CD4-positive, alpha-beta T cell treated with Interleukin-6 at 100 ng/mL for 8 hours (primary cell): ENCODE results near the gene EN2.
"Not testable (repeated sequence)": the region's sequence is repeated elsewhere in the genome, so short reads cannot be mapped to it uniquely, and the experiment has no call there.

Experiments used
- DNase-seq: peaks from one replicate; pipeline ENCODE4 v3.0.0-alpha.2; 2020; ENCODE audit warnings: mixed read lengths, low spot score

The EN2 gene

DNA sequence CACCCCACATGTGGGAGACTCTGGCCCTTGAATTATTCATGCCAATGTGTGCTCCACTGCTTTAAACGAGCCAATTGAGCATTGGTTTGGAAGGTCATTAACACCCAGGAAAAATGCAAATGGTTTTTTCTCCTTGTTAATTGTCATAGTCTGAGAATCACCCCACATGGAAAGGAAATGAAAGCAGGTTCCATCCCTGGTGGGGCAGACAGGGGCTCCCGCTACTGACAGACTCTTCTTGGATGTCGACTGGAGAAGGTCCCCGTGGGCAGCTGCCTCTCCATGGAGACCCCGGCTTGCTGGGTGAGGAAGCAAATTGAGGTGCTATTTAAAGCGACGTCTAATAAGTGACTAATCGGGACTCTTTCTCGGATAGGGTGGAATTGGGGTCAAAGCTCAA lies 32.0 kb upstream of the EN2 start:
- DNase-seq: no peak

DNA sequence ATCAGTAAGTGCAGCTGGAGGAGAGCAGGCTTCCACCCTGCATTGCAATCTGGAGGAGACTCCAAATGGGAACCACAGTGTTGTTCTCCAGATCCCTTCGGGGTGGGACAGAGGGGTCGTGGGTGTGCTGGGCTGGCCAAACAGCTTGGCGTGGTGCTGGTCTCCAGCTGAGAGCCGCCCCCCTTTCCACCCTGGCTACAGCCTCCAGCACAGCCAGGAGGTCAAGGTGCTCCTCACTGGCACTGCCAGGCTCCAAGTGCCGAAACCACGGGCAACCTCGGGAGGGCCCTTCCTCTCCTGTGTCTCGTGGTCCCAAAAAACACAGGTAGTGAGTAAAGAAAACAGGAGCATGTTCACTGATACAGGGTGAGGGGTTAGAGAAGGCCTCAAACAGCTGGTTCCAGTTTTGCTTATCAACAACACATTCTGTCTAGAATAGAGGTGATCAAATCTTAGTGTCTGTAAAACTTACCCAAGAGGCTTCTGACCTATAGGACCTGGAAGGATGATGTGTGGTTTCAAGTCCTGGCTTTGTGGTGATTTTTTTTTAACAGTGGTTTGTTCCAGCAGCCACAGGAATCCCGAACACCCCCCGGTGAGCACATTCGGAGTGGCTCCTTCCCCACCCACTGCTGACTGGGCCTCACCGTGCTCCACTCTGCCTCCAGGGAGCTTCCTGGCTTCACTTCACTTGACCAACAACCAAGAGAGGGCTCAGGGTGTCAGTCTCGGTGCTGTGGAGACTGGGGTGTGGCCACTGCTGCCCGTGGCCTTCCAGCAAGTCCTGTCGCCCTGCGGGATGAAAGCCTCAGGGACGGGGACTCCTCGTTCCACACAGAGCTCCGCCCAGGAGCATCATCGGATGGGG lies 31.2 kb upstream of the EN2 start:
- DNase-seq: no peak

DNA sequence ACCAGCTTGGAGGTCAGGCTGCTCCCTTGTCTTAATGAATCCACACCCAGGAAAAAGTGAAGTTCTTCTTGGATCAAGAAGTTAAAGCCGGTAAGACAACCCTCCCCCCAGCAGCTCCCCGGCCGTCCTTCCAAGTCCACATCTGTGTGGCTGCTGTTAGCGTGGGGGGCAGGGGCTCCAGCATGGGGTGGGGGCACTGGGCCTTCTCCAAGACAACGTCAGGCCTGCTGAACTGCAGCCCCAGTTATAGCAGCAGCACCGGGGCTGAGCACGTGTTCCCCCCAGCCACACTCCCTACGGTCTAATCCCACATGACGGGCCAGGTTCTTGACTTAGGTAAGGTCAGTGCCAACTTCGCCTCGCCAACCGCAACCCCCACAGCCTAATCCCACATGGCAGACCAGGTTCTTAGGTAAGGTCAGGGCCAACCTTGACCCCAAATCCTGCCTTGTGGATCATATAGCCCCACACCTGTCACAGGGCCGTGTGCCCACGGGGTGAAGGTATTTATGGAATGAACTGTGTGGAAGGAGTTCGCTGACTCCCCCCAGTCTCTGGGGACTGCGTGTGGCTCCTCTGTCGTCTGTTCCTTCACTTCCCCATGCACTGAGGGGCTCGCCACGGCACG lies 30.4 kb upstream of the EN2 start:
- no peak for DNase-seq

DNA sequence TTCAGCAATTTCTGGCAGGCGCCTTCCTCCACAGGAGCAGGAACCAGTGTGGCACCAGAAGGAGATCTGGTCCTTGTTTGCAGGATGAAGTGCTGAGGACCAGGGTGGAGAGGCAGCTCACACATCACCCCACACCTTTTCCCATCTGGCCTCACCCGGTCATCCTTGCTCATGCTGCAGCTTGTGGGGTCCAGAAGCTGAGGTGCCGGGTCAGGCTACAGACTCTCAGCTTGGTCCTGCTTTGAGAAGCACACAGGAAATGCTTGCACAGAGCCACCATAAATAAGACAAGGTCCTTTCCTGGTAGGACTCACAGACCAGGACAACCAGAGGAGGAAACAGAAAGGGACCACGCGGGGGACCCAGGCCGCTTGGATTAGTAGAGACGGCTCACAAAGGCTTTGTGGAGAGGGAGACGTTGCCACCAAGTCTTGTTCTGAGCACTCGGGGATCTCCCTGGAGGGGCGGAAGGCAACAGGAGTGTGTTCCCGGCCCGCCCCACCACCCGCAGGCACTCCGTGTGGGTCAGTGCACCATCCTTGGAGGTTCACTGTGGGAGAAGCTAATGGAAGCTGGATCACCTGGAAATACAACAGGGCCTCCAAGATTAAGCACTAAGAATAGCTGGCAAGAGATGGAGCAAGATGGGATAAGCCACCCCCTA lies 29.6 kb upstream of the EN2 start:
- DNase-seq: no peak

DNA sequence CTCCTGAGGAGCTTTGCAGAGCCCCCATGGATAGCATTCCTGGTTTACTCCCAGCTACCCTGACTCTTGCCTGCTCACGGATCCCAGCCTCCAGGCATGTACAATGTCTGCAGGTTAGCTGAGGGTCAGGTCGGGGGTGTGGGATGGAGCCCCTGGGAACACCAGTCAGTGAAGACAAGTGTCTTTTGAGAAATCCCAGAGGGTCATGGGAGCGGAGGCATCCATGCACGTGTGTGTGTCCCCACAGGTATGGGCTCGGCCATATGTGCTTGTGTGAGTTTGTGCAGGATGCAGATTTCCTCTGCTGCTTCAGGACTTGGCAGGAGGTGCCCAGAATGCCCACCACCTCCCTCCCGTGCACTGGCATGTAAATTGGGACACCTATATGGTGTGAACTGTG lies 28.3 kb upstream of the EN2 start:
- no peak for DNase-seq

DNA sequence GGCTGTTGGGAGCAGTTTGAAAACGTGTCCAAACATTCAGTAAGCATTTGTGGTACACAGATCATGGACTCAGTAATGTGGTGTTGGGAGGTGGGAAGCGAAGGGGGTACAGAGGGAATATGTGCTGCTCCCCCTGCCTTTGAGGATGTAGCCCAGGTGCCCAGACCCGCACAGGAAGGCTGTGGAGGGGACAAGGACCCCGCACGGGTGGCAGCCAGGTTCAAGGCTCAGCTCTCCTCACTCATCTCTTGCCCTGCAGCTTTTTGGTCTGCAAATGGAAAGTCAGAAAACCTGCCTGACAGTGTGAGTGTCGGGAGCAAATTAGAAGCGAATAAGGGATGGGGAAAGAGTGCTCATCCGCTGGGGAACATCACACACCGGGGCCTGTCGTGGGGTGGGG lies 27.3 kb upstream of the EN2 start:
- no peak for DNase-seq

DNA sequence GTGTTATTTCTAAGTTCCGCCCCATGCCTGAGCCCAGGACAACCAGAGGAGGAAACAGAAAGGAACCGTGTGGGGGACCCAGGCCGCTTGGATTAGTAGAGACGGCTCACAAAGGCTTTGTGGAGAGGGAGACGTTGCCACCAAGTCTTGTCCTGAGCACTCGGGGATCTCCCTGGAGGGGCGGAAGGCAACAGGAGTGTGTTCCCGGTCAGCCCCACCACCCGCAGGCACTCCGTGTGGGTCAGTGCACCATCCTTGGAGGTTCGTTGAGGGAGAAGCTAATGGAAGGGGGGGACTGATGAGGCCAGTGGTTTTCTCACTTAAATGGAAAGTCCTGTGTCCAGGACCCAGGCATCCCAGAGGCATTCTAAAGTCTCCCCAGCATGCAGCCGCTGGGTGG lies 26.7 kb upstream of the EN2 start:
- DNase-seq: no peak

DNA sequence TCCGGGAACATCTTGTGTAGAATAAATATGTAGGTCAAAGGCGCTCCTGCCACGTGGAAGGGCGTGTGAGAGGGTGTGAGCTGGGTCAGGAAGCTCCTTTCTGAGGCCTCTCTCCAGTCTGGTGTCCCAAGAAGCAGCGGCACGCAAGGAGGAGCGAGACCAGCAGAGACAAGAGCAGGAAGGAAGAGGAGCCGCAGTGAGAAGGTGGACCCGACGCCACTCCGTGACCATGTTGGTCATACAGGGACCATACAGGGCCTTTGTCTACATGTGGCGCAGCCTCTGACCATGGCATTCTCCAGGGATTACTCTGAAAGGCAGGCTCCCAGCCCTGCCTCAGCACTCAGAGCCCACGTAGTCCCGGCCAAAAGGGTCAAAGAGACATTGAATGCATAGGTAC lies 26.2 kb upstream of the EN2 start:
- no peak for DNase-seq

DNA sequence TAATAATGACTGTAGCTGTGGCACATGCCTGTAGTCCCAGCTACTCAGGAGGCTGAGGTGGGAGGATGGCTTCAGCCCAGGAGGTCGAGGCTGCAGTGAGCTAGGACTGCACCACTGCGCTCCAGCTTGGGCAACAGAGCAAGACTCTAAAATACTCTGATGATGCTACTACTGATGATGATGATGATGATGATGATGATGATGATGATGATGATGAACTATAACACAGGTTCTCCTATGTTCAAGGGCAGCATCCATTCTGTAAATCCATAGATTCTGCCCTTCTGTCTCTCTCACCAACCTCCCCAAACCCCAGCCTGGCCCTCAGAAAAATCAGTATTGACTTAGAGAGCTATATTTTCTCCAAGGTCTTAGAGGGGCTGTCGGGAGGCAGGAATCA lies 22.8 kb upstream of the EN2 start:
- no peak for DNase-seq

DNA sequence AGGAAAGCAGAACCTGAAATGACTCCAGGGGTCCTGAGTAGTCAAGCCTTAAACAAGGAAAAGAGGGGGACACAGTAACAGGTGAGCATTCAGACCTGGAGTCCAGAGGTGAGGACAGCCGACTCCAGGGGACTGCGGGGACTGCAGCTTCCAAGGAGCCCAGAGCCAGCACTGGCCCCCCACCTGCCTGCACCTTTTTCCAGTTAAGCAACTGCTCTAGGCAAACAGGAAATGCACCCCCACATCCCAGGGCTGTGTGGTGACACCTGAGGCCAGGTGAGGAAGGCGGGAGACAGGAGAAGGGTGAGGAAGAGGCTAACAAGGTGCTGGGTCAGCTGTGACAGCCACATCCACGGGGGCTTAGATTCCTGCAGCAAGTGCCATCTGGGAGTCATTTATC lies 20.1 kb upstream of the EN2 start:
- DNase-seq: no peak

DNA sequence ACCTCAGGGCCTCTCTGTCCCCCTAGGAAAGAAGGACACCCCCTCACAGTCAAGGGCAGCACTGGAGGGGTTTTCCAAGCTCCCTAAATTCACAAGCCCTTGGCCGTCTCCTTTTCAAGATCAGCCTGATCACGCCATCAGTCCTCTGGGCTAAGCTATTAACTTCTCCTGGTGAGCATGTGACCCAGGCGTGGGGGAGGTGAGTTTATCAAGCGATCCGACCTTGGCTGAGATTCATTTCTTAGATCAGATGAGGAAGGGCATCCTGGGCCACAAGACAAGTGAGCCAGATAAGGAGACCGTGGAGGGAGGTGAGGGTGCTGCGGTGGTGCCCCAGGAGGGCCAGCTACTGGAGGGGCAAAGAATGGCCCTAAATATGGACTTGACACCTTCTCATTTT lies 19.2 kb upstream of the EN2 start:
- no peak for DNase-seq

DNA sequence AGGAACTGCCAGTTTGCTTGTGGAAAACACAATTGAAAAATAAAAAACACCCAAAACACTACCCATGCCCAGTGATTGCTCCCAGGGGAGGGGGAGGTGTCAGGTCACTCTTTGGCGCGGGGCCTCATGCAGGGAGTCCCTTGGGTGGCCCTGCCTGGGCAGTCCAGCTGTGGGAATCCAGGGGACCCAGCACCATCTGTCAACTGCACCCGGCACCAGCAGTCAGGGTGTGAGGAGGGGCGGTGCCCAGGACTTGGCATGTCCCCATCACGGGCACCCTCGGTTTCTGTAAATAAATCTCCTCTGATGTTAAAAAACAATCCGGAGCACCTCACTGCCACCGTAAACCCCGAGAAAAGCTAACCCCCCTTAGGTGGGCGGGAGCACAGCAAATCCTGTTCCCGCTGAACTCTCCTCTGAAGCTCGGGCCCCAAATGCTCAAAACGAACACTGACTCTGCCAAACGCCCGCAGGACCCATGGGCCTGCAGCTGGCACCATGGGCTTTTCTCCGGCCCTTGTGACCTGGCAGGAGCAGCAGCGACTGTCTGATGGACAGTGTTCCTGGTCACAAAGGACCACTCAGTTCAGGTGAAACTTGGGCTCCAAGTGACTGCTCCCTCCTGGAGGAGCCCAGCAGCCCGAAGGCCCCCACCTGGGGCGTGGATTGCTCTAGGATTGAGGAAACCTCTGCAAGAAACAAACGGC lies 18.5 kb upstream of the EN2 start:
- DNase-seq: no peak

DNA sequence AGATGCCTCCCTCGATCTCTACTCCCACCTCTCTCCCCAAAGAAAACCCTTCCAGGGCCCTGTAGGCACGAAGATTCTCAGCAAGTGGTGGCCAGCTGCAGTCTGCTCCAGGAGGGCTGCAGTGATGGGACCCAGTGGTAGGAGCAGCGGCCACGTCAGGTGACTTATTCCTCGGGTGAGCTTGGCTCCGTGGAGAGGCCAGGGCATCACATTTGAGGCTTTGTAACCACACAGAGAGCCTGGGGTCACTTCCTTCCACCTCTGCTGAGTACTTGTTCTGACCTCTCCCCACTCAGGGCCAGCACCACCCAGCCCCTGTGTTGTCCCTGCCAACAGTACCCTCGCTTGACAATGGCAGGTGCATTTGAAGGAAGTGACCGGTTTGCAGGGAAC lies 17.9 kb upstream of the EN2 start:
- no peak for DNase-seq

DNA sequence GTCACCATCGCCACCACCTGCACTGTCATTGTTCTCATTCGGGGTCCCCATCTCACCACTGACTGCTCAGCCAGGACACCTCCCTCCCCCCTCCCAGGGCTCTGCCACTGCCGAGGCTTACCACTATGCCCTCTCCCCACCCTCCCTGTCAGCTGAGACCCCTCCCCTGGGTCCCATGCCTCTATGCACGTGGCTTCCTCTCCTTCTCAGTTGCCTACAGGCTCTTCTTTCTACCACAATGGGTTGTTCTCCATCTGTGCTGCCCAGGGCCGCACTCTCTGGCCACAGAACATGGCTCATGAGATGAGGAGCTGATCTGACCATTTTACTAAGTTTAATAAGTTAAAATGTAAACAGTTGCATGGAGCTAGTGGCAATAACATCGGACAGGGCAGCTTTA lies 16.1 kb upstream of the EN2 start:
- DNase-seq: no peak

DNA sequence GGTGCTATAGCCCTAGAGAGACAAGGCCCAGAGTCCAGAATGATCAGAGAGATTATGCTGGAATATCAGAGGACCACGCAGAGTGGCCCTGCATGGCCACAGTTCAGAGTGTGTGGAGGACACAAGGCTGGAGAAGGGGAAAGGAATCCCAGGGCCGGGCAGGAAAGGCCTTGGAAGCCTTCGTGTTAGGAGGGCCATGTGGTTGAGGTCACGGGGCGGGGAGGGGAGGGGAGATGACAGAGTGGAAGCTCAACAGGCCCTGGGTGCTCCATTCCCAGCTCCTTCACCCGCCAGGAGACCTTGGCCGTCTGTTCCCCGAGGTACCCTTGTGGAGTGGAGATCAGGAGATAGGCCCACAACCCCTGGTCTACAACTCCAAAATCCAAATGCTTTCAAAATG lies 13.2 kb upstream of the EN2 start:
- no peak for DNase-seq

DNA sequence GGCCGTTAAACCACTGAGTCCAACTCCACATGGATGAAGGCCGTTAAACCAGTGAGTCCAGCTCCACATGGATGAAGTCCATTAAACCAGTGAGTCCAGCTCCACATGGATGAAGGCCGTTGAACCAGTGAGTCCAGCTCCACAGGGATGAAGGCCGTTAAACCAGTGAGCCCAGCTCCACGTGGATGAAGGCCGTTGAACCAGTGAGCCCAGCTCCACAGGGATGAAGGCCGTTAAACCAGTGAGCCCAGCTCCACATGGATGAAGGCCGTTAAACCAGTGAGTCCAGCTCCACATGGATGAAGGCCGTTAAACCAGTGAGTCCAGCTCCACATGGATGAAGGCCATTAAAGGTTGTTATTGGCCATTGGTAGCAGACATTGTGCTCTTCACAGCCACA lies 12.3 kb upstream of the EN2 start:
- not testable (repeated sequence) for DNase-seq

DNA sequence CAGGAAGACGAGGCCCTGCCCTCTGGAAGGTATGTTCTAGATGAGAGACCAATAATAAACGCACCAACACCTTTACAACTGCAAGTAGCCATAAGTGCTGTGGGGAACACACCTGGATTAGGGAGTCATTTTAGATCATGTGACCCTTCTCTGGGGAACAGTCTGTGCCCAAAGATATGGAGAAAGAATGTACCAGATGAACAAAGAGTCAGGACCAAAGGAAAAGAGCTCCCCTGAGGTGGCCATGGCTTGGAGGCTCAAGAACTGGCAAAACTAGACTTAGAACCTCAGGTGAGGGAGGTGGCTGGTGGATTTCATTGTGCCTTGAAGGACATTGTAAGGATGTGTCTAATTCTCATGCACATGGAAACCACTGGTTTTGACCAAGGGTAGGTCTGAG lies 10.3 kb upstream of the EN2 start:
- no peak for DNase-seq

DNA sequence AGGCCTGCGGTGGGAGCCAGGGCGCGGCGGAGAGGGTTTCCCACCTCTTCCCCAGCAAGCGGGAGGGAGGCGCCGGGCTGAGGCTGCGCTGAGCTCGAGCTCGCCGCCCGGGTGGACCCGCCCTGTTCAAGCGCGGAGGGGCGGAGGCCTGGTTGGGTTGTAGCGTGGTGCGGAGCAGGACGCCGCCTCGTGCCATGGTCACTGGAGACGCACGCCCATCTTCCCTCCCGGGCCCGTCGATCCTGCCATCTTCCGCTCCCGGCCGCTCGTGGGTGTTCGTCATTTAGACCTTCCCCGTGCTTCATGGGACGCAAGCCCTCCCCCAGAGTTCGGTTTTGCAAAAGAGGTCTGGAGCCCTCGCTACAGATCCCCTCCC lies 9.3 kb upstream of the EN2 start:
- DNase-seq: no peak

DNA sequence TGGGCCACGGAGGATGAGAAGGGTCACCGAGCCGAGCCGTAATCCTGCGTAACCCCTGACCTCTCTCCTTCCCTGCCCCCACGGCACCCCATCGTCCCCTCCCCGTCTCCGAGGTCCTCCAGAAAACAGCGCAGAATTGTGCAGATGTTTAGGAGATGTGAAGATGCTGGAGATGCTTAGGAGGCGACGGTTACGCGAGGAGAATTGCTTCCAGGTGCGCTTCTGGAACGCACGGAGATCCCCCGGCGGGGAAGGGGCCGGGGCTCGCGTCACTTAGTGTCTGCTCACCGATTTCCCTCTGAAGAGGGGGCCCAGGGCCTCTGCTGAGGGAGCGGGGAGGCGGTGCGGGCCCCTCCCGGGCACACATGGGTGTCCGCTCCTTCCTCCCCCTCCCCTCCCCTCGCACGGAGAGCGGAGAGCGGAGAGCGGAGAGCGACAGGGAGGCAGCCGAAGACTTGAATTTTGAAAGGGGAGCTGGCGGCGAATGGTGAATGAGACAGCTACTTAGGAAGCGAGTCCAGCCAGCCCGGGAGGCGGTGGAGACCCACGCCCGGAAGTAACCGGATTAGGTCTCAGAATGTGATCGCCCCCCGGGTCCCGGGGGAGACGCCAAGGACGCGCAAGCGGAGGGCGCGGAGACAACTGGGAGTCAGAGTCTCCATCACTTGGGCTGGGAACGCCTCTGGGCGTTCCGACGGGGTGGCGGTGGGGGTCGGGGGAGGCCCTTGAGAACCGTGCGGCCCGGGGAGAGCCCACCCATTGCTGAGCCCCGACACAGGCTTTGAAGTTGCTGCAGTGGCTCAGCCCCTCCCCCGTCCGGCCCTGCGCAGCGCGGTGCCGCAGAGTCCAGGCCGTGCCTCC lies 8.7 kb upstream of the EN2 start:
- DNase-seq: no peak

DNA sequence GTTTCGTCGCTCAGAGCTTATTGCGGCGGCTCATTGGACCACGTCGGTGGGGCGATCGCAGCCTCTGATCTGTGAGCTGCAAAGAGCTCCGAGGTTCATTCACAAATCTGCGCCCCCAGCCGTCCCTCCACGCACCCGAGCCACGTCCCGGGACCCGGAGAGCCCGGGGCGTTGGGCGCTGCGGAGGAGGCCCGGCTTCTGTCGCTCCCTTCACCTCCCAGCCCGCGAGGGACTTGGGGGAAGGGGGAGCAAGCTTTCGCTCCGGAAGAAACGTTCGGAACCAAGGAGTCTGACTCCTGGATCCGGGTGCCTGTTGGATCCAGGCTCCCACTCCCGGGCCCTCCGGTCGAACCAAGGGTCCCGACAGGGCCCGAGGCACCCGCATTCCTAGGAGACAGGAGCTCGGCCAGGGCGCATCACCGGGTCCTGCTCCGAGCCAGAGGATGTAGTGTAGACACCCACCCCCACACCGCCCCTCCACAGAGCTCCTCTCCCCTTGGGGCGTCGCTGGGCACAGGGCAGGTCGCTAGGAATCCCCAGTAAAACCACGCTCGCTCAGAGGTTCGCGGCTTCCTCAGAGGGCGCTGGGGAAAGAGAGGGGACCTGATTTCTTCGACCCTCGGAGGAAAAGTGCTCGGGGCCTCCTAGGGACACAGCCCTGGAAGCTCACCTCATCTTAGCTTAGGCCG lies 7.9 kb upstream of the EN2 start:
- DNase-seq: no peak

DNA sequence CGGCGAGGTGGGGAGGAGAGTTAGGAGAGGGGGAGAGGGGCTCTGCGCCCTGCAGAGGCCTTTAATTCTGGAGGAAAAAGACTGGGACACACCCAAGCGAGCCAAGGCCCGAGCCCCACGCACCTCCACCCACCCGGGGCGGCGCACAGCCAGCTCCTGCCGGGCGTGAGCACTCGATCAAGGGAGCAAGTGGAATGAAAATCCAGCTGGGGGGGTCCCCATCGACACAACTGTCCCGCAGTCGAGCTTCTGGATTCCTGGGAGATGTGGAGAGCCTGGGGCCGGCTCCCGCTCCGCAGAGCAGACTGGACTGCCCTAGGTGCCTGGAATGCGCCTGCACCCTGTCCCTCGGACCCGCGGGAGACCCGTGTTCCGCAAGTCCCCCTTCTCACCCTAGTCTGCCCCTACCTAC lies 7.4 kb upstream of the EN2 start:
- no peak for DNase-seq
